ENCODE data around the gene DPP6.

GRCh38 chr7:154259396-154259795, 207.2 kb downstream of the DPP6 start:
- TF ChIP-seq POLR2A (IDR thresholded peaks at IDR 0.05) (no peak), CTCF (IDR thresholded peaks at IDR 0.05) (no peak), EP300 (IDR thresholded peaks at IDR 0.05) (no peak)

All from ovary (tissue), 3 donors.